ENCODE measurements around the gene OTUD7B. TPM values are rescaled to one million over a fixed set of nuclear protein-coding genes. Genes with fewer than 3 reads are reported as not detected.

Gene OTUD7B
- total and polyA plus RNA-seq, 9 of the 15 experiments (the other 6 are each of a cell fraction or from before 2014, with no cell fraction given) = 0.96 to 18.8 (median 7.4) TPM

DNA sequence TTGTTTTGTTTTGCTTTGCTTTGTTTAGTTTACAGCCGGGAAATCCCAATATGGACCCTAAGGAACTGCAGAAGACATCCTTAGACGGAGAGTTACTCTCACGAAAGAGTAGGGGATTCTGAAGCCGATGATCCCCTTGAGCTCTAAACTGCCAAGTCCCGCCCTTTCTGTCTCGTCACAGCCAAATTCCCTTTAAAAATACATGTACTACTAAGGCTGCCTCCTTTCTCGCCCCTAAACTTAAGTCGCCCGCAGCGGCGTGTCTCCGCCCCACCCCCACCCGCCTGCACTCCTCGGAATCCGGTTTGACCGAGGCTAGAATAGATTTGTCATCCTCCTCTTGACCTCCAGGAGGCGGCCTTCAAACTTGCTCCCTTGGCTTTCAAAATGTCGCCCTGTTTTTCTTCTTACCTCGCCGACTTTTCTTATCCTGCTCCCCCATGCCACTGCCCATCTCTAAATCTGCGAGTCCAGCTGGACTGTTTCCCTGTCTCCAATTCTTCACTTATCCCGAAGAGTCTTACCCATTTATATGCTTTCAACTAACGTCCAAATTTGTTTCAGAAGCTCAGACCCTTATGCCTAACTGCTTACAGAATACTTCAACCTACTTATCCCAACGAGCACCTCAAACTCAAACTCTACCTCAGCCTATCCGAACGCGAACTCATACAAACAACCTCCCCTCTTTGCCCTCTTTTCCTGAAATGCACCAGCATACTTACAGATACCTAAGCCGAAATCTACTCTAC lies 122.1 kb downstream of the OTUD7B start (continued):
- TF ChIP-seq, protein P1, sequence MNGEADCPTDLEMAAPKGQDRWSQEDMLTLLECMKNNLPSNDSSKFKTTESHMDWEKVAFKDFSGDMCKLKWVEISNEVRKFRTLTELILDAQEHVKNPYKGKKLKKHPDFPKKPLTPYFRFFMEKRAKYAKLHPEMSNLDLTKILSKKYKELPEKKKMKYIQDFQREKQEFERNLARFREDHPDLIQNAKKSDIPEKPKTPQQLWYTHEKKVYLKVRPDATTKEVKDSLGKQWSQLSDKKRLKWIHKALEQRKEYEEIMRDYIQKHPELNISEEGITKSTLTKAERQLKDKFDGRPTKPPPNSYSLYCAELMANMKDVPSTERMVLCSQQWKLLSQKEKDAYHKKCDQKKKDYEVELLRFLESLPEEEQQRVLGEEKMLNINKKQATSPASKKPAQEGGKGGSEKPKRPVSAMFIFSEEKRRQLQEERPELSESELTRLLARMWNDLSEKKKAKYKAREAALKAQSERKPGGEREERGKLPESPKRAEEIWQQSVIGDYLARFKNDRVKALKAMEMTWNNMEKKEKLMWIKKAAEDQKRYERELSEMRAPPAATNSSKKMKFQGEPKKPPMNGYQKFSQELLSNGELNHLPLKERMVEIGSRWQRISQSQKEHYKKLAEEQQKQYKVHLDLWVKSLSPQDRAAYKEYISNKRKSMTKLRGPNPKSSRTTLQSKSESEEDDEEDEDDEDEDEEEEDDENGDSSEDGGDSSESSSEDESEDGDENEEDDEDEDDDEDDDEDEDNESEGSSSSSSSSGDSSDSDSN (IDR thresholded peaks at IDR 0.05; ENCODE audit: borderline replicate concordance in 1 of 2, low read depth in 2 of 2, low read length in 2 of 2) = no peak
- TF ChIP-seq KDM5B (IDR thresholded peaks at IDR 0.05; ENCODE audit: insufficient replicate concordance, low read depth, low read length) (no peak), ADNP (tag; IDR thresholded peaks at IDR 0.05) (no peak), STAT5A (IDR thresholded peaks at IDR 0.05; ENCODE audit: borderline replicate concordance, low read length) (peak; percentile 22; the same call in 1 of the 2 replicates), HDGF (IDR thresholded peaks at IDR 0.05) (peak; percentile 83; the same call in 1 of the 2 replicates), ZNF561 (CRISPR knock-in tag; conservative IDR thresholded peaks at IDR 0.05) (0 out of 2 replicates have a peak, but pooled peaks have one; percentile 20), MCM7 (IDR thresholded peaks at IDR 0.05) (0 out of 4 replicates have a peak, but pooled peaks of 1 of the 2 experiments have one; percentile 40), NELFE (IDR thresholded peaks at IDR 0.05; ENCODE audit: insufficient read depth, insufficient read length) (no peak), XRCC3 (IDR thresholded peaks at IDR 0.05) (no peak), KAT7 (CRISPR knock-in tag; IDR thresholded peaks at IDR 0.05; ENCODE audit: borderline replicate concordance) (no peak), JUND (IDR thresholded peaks at IDR 0.05; ENCODE audit: borderline replicate concordance, low read depth, low read length) (peak; percentile 51), JUND (tag; IDR thresholded peaks at IDR 0.05; ENCODE audit: borderline replicate concordance, low read depth, low read length) (no peak; the same call in 2 of the 3 replicates), KDM4B (IDR thresholded peaks at IDR 0.05; ENCODE audit: borderline replicate concordance in 2 of 2, low read depth in 1 of 2) (no peak; a peak in 1 of 4 replicates), RBM14 (IDR thresholded peaks at IDR 0.05; ENCODE audit: borderline replicate concordance, insufficient read depth, low read depth, low read length) (no peak), ZNF311 (CRISPR knock-in tag; IDR thresholded peaks at IDR 0.05) (no peak), ZNF263 (CRISPR knock-in tag; IDR thresholded peaks at IDR 0.05; ENCODE audit: borderline replicate concordance) (no peak), KLF13 (tag; IDR thresholded peaks at IDR 0.05; ENCODE audit: borderline replicate concordance, low read depth) (no peak), FOXK2 (conservative IDR thresholded peaks at IDR 0.05 in 1 of 2, IDR thresholded peaks at IDR 0.05 in 1 of 2; ENCODE audit: low read depth in 2 of 2) (0 out of 4 replicates have a peak, but pooled peaks have one; percentile 34 to 35)
- TF ChIP-seq, protein P2, sequence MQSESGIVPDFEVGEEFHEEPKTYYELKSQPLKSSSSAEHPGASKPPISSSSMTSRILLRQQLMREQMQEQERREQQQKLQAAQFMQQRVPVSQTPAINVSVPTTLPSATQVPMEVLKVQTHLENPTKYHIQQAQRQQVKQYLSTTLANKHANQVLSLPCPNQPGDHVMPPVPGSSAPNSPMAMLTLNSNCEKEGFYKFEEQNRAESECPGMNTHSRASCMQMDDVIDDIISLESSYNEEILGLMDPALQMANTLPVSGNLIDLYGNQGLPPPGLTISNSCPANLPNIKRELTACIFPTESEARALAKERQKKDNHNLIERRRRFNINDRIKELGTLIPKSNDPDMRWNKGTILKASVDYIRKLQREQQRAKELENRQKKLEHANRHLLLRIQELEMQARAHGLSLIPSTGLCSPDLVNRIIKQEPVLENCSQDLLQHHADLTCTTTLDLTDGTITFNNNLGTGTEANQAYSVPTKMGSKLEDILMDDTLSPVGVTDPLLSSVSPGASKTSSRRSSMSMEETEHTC (IDR thresholded peaks at IDR 0.05) = no peak
- TF ChIP-seq, protein P3, sequence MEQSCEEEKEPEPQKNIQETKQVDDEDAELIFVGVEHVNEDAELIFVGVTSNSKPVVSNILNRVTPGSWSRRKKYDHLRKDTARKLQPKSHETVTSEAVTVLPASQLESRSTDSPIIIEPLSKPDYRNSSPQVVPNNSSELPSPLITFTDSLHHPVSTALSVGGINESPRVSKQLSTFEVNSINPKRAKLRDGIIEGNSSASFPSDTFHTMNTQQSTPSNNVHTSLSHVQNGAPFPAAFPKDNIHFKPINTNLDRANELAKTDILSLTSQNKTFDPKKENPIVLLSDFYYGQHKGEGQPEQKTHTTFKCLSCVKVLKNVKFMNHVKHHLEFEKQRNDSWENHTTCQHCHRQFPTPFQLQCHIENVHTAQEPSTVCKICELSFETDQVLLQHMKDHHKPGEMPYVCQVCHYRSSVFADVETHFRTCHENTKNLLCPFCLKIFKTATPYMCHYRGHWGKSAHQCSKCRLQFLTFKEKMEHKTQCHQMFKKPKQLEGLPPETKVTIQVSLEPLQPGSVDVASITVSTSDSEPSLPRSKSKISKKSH (CRISPR knock-in tag; IDR thresholded peaks at IDR 0.05) = no peak

Data from K562 (cell line).